SW 1271 (cell line): Measurements from ENCODE around the gene EFR3B.
"Not testable (repeated sequence)": the region's sequence is repeated elsewhere in the genome, so short reads cannot be mapped to it uniquely, and the experiment has no call there.

Source experiments
- DNase-seq, 2 experiments: peaks; one replicate each; lab custom pipeline; 2025; lab: John Stamatoyannopoulos, UW

Gene EFR3B

DNA sequence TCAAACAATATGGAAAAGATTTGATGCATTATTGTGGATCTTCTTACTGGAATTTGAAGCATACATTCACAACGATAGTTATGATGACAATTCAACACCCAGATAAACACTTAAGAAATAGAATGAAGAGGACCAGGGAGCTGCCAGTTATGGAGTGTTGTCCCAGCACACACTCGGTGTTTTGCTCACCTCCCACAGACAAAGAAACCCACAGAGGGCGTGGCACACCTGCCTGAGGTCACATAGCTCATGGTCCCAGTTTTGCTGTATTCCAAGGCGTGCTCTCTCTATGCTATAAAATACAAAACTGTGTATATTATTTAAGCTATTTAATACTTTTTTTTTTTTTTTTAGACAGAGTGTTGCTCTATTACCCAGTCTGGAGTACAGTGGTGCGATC, 31.1 kb downstream of the EFR3B start:
- no peak for DNase-seq

DNA sequence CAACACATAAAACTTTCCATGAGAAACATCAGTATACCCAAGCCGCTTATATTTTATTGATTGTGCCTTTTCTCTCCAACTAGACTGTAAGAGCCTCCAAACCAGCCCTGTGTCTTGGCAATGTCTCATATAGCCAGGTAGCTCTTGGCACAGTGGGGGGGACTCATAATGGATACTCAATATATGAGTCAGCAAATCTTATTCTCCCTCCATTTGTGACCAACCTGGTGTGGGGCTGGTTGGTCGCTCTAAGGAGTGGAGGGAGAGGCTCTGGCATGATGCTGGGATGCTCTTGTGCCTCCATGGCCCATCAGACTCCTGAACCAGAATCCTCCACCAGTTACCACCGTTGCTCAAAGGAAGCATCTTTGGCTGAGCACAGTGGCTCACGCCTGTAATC, 32.0 kb downstream of the EFR3B start:
- no peak for DNase-seq

DNA sequence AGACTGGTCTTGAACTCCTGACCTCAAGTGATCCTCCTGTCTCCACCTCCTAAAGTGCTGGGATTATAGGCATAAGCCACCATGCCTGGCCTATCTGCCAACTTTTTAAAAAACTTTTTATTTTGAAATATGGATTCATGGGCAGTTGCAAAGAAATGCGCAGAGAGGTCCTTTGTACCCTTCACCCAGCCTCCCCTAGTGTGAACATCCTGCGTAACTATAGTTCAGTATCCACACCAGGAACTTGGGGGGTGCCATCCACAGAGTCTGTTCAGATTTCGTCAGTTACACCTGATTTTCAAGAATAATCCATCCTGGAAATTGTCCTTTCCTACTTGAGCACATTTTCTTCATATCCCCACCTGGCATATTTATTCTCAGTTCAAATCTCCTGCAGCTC, 33.0 kb downstream of the EFR3B start:
- no peak for DNase-seq

DNA sequence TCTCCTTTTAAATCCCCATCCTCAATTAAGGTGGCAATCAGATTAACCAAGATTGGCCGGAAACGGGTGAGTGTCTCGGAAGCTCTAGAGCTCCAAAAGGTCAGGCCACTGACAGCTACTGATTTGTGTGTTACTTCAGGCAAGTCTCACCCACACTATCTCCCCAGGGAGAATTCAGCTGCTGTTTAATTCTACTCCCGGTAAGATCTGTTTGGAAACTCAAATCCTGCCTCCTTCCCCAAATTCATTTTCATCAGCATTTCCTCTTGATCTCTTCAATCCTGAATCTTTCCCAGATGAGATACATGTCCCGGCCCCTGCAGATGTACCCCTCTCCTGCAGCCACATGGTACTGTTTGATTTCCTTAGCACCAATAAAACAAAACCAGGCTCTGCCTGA, 34.9 kb downstream of the EFR3B start:
- no peak for DNase-seq

DNA sequence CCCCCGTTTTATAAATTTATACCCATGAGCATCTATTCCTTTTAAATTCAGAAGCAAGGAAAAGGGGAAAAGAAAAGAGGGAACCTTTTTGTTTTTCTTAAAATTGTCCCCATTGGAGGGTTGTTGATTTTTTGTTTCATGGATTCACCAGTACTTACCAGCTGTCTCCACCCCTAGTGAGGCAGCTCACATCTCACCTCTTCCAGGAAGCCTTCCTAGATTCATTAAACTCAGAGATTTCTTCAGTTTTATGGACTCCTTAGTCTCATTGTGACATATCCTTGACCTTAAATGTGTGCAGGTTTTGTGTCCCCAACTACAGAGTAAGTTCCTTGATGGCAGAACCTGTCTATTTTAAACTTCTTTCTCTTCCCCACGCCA, 35.9 kb downstream of the EFR3B start:
- no peak for DNase-seq

DNA sequence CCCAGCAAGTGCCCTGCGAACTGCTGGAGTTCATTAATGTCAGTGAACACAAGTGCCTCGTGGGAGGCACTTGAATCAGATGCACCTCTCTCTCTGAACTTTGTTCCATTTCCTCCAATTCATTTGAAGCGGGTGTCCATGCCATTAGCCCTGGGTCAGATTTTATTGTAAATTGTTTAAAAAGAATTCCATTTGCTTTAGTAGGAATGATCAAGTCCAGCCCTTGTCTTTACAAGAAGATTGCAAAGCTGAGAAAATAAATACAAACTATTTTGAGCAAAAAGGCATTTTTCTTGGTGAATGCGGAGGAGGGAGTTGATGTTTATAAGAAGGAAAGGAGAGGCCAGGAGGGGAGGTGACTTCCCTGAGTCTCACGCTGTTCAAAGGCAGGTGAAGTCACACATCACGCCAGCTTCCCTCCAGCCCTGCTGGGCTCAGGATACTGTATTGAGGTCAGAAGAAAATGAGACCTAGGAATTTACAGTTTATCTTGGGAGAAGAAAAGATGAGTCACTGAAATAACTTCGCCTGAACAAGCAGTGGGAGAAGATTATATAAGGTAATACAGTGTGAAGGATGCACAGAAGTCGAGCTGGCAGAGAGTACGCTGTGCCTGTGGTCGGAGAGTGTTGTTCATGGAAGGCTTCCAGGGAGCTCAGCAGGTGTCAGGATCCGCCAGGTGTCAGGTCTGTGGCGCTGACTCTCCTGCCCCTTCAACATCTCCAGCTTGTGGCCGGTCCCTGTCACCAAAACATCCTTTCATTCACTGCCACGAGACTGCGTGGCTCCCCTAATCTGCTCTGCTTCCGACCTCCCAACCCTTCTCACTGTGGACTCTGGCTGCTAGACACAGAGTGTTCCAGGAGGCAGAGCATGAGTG, 36.5 kb downstream of the EFR3B start:
- peak; percentile 17 to 82 for DNase-seq

DNA sequence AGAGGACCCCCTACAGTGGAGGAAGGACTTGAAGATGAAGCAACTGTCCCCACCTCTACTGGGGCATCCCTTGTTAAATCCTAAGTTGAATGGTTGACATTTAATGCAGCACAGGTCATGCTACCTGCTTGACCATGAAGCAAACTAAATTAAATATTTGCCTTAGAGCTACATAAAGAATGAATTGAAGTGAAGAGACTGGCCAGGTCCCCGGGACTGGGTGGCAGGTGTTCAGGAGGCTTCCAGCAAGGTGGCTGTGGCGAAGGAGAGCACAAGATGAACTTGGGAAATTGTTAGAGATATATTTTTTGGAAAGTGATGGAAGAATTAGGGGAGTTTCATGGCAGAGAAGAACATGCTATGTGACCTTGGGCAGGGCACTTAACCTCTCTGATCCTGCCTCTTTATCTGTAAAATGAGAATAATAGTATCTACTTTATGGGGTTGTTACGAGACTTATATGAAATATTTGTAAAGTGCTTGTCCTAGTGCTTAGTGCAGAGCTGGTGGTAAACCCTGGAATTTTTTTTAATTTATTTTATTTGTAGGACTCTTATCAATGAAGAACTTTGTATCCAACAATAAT, 37.3 kb downstream of the EFR3B start:
- no peak for DNase-seq

DNA sequence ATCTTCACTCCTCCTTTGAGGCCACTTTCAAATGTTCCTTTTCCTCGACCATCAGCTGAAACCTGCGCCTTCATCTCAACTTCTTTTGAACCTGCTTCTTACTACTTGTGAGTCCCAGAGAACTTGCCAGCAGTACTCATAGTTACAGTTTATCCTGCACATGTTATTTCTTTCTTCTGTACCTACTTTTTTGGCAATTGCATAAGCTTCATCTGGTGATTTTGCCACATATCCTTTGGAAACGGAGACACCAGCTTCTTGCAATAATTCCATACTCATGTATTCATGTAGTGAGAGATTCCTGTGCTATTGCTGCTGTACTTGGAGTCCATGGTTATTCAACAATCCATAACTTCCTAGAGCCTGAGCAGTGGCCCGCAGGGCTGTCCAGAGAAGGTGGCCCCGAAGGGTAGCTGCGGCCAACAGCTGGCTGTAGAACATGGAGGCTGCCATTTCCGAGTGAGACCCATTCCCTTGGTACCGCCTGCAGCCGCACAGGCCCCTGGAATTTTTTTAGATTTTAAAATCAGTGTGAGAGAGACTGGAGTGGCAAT, 39.4 kb downstream of the EFR3B start:
- no peak for DNase-seq

DNA sequence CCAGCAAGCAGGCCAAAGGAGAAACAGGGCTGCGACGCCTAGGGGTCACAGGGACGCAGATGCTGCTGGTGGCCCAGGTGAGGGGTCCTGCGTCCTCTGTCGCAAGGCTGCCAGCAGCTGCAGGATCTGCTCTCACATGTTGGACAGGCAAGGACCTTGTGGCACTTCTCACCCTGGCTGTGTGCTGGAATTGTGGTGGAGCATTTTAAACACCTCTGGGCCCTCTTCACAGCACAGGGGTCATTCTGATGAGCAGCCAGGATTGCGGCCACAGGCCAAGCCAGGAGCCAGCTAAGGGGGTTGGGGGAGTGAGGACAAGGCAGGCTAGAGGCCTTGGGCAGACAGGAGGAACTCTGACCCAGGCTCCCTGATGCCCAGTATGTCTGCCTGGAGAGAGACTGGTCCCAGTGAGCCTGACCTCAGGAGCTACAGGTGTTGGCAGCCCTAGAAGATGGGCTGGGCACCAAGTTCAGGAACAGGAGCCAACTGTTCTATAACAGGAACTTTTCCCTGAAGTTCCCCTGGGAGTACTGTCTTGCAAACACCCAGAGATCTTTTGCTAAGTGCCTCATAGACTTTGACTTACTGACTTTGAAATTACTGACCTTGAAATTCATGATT, 40.2 kb downstream of the EFR3B start:
- no peak for DNase-seq

DNA sequence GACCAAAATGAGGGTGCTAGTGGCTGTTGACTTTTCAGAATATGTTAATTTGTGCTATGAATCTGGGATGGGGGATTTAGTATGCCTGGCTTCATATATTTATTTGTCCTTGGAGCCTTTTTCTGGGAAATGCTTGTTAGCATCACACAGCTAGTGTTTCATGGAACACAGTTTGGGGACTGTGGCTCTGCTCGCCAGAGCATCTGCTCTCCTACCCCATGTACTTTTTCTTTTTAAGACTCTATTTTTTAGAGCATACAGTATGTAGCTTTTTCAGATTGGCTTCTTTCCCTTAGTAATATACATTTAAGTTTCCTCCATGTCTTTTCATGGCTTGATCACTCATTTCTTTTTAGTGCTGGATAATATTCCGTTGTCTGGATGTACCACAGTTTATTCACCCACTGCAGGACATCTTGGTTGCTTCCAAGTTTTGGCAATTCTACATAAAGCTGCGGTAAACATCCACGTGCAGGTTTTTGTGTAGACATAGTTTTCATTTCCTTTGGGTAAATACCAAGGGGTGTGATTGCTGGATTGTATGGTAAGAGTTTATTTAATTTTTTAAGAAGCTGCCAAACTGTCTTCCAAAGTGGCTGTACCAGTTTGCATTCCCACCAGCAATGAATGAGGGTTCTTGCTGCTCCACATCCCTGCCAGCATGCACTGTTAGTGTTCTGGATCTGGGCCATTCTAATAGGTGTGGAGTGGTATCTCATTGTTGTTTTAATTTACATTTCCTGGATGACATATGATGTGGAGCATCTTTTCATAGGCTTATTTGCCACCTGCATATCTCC, 44.1 kb downstream of the EFR3B start:
- no peak for DNase-seq

DNA sequence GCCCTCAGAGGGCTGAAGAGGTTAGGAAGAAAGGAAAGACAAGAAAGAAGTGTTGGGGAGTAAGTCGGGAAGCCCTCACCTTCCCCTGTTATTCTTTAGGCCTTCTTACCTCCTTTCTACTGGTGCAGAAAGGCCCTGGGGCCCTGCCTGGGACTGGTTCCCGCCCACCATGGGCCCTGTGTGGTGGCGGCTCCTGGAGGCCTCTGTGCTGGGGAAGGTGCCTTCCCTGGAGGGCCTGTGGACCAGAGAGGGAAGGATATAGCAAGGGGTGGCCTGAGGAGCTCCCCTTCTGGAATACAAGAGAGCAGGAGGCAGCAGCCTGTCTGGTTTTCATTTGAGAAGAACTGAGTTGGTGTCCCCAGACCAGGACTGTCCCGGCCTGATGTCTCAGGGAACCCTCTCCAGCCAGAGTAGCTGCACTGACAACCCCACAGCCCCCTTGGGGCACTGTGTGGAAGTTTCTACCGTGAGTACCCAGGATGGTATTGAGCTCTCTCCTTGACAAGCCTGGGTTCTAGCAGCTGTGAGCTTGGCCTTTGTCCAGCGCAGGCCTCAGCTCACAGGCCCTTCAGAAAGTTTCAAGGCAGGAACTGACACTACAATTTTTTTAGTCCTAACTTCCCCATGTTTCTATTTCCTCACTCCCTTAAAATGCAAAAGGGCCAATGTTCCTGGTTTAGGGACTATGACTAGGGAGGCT, 47.1 kb downstream of the EFR3B start:
- DNase-seq, result no peak

DNA sequence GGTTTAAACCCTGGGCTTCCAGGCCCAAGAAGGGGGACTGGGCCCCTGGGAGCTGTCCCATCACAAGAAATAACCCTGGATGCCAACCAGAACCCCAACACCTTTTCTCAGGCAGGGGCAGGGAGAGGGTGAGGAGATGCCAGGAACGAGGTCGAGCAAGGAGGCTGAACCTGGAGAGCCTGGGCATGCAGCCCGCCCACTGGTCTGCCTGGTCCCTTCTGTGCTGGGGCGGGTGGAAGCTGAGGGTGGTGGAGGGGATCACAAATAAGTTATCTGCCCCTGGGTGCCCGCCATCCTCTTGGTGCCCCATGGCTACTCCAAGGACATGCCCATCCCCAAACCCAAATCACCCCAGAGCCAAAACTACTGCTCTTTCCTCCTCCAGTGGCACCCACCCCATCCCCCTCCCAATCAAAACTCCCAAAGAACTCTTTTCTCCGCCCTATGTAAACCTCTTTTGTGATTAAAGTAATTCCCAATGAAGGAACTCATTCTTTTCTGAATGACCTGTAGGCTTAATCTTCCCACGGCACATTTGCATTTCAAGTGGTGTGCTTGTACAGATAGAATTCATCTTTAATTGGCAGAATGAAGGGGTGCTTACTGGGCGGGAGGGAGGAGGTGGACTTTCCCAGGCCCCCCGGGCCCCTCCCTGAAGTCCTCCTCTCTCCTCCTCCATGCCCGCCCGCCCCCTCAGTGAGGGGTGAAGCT, 47.9 kb downstream of the EFR3B start:
- DNase-seq, result no peak

DNA sequence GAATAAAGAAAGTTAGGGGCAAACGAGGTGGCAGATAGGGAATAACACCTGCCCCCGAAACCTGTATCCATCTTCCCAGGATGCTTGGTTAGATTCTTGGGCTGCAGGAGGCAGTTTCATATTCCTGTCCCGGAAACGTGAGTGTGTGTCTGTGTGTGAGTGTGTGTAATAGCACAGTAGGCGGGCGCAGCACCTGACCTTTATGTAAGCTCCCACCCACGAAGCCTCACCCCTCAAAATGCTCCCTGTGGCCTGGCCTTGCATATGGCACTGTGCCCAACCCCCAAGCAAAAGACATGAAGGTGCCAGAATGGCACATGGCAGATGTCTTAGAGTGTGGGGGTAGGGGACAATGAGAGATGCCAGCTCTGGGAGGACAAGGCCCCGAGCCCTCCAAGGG, 48.9 kb downstream of the EFR3B start:
- no peak for DNase-seq

DNA sequence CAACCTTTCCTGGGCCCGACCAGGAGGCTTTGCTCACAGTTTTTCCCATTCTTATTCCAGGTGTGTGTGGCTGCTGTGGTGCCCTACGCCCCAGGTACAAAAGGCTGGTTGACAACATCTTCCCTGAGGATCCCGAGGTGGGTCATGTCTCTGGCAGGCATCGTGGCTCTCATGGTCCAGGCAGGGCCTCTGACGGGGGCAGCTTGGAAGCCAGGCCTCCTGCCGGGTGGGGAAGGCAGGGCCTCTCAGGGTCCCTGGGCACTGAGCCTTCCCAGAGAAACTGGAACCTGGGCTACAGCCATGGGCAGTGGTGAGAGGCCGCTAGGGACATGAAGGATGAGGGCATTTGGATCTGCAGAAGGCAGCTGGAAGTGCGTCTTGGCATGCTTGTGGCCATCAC, 49.4 kb downstream of the EFR3B start:
- DNase-seq, result no peak

DNA sequence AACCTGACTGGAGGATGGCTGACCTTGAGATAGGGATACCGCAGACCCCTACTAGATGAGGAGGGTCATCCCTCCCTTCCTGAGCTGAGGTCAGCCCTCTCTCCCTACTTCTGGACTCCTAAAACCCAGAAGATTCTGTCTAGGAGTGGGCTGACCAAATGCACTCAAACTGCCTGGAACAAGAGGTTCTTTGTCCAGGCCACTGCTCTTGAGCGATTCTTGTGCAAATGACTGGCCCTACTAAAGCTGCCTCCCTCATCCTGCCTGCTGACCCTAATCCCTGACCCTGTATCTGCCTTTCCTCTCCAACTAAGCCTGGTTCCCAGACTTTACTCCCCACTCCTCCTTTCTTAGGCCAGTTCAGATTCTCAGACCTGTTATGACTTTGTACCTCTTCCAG, 56.2 kb downstream of the EFR3B start:
- DNase-seq, result no peak

DNA sequence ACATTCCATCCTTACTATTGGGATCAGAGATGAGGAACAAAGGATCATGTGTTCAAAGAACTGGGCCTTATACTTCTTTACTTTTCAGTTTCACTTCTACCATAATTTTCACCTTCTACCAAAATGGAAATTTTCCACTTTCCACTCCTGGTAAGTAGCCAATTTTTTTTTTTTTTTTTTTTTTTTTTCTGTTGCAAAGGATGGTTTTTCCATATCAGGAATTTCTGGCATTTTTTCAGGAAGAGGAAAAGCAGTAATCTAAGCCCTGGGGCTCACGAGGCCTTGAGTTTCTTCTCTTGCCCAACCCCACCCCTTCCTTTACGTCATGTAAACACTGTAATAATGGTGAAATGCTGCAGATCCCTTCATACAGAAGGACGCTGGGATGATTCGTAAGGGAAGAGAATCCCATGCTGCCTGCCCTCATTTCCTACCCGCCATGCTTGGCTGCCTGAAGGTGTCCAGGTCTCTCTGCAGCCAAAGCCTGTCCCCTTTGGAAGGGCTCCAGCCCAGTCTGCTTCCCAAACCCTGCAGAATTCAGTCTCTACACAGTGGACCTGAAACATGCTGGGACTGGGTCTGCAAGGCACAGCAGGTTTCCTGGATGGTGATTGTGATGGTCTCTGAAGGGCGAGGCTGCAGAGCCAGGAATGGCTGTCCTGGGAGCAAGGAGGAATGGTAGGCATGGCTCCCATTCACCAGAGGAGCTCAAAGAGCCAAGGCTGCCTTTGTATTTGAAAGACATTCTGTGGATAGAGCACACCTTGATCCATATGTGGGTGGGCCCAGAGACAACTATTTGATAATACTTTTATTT, 57.0 kb downstream of the EFR3B start:
- DNase-seq, result no peak

DNA sequence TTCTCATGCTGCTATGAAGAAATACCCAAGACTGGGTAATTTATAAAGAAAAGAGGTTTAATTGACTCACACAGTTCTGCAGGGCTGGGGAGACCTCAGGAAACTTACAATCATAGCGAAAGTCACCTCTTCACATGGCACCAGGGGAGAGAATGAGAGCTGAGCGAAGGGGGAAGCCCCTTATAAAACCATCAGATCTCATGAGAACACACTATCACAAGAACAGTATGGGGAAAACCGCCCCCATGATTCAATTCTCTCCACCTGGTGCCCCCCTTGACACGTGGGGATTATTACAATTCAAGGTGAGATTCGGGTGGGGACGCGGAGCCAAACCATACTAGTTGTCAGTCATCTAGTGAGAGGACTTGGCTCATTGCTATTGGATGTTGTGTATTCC, 60.5 kb downstream of the EFR3B start:
- not testable (repeated sequence) for DNase-seq

DNA sequence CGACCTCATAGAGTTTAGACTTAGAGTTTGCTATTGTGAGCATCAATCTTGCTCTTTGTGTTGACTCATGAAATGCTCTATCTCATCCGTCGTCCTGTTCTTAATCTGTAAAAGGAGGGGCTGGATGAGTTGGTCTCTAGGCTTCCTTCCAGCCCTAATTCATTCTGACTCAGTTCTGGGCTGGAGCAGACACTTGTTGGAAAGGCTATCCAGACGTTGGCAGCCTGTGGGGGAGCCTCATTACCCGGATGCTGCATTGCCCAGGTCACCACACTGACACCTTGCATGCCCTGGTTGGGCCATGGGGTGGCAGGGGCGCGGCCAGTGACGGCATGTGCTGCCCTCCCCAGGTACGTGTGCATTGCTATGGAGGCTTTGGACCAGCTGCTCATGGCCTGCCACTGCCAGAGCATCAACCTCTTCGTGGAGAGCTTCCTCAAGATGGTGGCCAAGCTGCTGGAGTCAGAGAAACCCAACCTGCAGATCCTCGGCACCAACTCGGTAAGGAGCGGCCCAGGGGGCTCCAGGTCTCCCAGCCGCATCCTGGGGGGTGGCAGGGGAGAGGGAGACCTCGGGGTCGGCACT, 61.5 kb downstream of the EFR3B start:
- no peak for DNase-seq

DNA sequence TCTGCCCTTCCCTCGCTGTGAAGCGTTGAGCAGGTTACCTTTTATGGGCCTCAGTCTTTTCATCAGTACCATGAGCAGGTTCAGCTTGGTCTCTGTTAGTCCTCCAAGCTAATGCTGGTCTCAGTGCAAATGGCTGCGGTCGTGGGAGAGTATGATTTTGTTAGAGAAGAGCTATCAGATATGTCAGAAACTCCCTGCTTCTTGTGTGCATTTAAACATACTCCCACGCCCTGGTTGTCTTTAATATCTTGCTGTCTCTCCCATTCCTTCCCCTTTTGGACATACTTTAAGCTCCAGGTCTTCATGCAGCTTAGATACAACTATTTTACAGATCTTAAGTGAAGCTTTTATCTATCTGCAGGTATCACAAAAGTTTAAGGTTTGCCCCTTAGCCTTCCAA, 62.9 kb downstream of the EFR3B start:
- DNase-seq, result no peak
